IPS-NIHi7 (cell line): Measurements from ENCODE around the gene FER.
A peak's percentile ranks its signal among the peaks of the same experiment; 100 is the strongest.

Experiments
- DNase-seq: peaks from one replicate; pipeline ENCODE4 v3.0.0; 2012; ENCODE audit warnings: mixed read lengths; ENCODE audit errors: extremely low spot score

Gene FER

GRCh38 chr5:109177227-109177626 is 429.5 kb downstream of the FER start:
- DNase-seq = no peak

GRCh38 chr5:109177782-109178181 is 430.1 kb downstream of the FER start:
- no peak for DNase-seq

DNA sequence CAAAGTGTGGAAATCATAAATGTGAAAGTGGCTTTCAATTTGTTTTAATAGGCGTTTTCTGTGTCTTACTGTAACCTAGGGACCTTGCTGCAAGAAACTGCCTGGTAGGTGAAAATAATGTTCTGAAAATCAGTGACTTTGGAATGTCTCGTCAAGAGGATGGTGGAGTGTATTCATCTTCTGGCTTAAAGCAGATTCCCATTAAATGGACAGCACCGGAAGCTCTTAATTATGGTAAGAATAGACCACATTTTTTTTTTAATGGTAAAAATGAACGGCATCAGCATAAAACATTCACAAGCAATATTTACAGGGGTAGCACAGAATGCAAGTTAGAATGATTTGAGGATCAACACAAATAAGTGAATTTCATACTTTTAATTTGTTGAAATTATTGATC is 433.0 kb downstream of the FER start:
- DNase-seq = no peak

DNA sequence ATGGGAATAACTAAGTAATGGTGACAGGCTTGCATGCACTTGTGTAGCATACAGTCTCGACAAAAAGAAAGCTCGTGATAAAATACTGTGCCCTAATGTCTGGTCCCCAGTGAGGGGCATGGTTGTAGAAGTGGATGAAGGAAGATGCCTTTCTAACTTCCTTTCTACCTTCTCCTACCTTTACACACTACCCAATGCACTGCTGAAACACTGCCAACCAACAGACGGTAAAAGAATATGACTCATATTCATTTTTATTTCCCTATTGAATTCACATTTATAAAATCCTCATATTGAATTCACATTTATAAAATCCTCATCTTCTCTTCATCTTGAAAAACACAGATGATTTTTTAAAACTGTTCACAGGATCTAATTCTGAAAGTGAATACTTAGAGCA is 439.1 kb downstream of the FER start:
- DNase-seq = no peak

- no peak for DNase-seq
These were observed 443.5 kb downstream of the FER start for GRCh38 chr5:109191153-109191558.

- no peak for DNase-seq
These were observed 444.3 kb downstream of the FER start for GRCh38 chr5:109192027-109192426.

- no peak for DNase-seq
These were observed 445.0 kb downstream of the FER start for GRCh38 chr5:109192555-109193281.

DNA sequence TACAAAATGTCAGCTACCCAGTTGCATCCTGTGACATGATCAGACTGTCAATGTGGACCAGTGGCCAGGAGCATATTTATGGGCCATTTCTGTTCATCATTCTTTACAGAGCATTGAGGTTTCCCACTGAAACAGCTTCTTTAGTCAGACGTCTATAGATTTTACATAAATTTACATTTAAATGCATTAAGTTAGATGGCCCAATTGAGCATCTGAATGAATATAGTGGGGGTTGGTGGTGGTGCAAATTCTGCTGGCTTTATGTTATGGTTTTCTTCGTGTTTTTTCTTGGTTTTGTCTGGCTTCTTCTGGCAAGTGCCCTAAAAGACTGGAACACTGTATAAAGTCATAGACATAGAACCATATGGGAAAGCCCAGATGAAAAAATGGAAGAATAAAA is 448.0 kb downstream of the FER start:
- no peak for DNase-seq

DNA sequence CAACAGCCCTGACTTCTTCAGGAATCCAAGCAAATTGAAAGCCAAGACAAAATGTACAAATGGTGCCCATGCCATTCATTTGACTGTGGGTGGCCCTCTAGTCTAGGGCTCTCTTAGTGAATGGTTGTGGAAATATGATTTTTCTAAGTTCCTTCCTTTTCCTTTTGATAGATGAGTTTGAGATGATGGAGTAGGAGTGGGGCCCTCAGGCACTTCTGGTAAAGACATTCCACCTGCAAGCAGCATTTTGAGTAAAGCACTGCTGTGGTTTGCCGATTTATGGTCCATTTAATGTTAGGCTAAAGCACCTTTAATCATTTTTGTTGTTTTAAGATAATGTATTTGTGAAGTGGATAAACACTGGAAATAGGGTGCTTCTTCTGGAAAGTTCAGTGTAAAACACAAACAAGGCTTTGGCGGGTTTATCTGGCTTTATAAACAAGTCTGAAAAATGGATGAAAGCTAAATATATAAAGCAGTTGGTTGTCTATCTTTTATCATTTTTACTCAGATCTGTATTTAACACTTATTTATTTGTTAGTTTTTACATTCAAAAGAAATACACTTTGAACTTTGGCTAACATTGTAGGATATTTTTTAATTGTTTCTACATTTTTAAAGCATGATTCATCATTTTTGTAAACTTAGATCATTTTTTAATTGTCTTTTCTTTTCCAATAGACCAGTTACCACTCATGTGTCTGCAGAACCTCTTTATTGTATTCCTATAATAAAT is 448.6 kb downstream of the FER start:
- no peak for DNase-seq

- DNase-seq = no peak
These were observed 449.1 kb downstream of the FER start for GRCh38 chr5:109196823-109197160.

- DNase-seq = no peak
These were observed 451.6 kb downstream of the FER start for GRCh38 chr5:109199289-109199688.

- no peak for DNase-seq
These were observed 452.3 kb downstream of the FER start for GRCh38 chr5:109199799-109200620.

GRCh38 chr5:109215040-109215439 is 467.3 kb downstream of the FER start:
- no peak for DNase-seq

- DNase-seq = no peak
These were observed 471.1 kb downstream of the FER start for GRCh38 chr5:109218818-109219217.

- DNase-seq = peak; percentile 37
These were observed 475.8 kb downstream of the FER start for GRCh38 chr5:109223531-109223930.

DNA sequence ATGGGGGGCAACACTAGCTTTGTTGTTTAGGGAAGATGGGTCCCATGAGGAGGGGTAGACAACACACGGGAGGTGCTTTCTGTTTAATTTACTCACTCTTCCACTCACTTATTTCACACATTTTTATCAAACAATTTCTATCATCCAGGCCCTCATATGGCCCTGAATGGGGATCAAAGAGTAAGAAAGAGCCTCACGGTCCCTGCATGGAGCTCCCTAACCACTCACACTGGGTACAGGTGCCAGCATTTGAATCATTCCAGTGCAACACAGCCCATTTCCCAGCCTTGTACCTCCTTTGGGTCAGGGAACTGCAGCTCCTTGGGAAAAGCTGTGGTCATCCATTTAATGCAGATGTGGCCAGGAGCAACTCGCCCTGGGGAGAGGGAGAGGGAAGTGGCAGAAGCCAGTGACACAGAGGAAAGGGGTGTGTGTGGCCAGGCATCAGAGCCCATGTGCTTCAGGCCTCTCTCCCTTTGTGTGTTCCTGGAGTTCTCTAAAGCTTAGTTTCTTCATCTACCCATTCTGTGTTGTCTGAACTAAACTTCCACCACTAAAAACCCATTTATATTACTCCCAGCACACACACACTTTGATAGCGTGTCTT is 476.7 kb downstream of the FER start:
- DNase-seq = no peak

GRCh38 chr5:109225716-109226625 is 478.3 kb downstream of the FER start:
- no peak for DNase-seq

DNA sequence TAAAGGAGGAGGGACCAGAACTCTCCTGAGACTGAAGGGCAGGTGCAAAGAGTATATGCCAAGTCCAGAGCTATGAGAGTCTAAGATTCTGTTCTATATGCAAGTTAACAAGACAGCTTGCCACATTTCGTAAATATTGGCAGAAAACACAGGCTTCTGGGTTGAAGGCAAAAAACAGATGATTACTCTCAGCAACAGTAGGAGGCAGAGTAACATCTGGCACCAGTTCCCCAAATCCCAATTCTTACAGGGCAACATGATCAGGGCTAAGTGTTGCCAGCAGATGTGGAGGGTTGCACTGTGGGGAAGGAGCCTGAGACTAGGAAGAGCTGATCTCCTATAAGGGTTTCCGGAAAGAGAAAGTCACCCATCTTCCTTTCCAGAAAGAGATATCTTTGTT is 482.7 kb downstream of the FER start:
- no peak for DNase-seq

- no peak for DNase-seq
These were observed 483.6 kb downstream of the FER start for GRCh38 chr5:109231331-109231730.

GRCh38 chr5:109234381-109234780 is 486.7 kb downstream of the FER start:
- DNase-seq = no peak

GRCh38 chr5:109239456-109239855 is 491.8 kb downstream of the FER start:
- peak; percentile 50 for DNase-seq
